HG02943 (cell line): ENCODE results near the gene GPR108.

Experiments
- ATAC-seq: cut with Tn5 transposase; IDR thresholded peaks from one replicate; pipeline ENCODE4 v1.9.1; 2021; ENCODE audit warnings: mild to moderate bottlenecking, low read depth, moderate library complexity; ENCODE audit not compliant: unreplicated experiment

The GPR108 gene

GRCh38 chr19:6721773-6722172 is 15.6 kb downstream of the GPR108 start:
- ATAC-seq, result no peak

- no peak for ATAC-seq
Observed at GRCh38 chr19:6721138-6721474, 16.3 kb downstream of the GPR108 start.

- no peak for ATAC-seq
Observed at GRCh38 chr19:6720369-6721137, 16.8 kb downstream of the GPR108 start, which contains the start of gene C3. TSS of gene C3 (minus strand) at chr19:6720650. CDS start at chr19:6720589, 61 bp downstream.

- ATAC-seq, result no peak
Observed at GRCh38 chr19:6719992-6720368, 17.4 kb downstream of the GPR108 start.

GRCh38 chr19:6719540-6719861 is 17.9 kb downstream of the GPR108 start:
- no peak for ATAC-seq

GRCh38 chr19:6718741-6719539 is 18.4 kb downstream of the GPR108 start:
- ATAC-seq, result no peak

GRCh38 chr19:6718111-6718740 is 19.2 kb downstream of the GPR108 start:
- no peak for ATAC-seq

GRCh38 chr19:6717441-6717971 is 19.9 kb downstream of the GPR108 start:
- ATAC-seq, result no peak

GRCh38 chr19:6717036-6717435 is 20.3 kb downstream of the GPR108 start:
- ATAC-seq, result no peak

GRCh38 chr19:6716610-6716970 is 20.8 kb downstream of the GPR108 start:
- ATAC-seq, result no peak

GRCh38 chr19:6714749-6715555 is 22.4 kb downstream of the GPR108 start:
- no peak for ATAC-seq

GRCh38 chr19:6713773-6714692 is 23.3 kb downstream of the GPR108 start:
- no peak for ATAC-seq

- no peak for ATAC-seq
Observed at GRCh38 chr19:6712692-6713670, 24.4 kb downstream of the GPR108 start.

- ATAC-seq, result no peak
Observed at GRCh38 chr19:6712231-6712630, 25.1 kb downstream of the GPR108 start.

GRCh38 chr19:6711605-6712004 is 25.8 kb downstream of the GPR108 start:
- ATAC-seq, result no peak

- ATAC-seq, result no peak
Observed at GRCh38 chr19:6711078-6711361, 26.4 kb downstream of the GPR108 start.

- no peak for ATAC-seq
Observed at GRCh38 chr19:6710273-6711077, 26.9 kb downstream of the GPR108 start.

GRCh38 chr19:6709549-6709948 is 27.8 kb downstream of the GPR108 start:
- ATAC-seq, result no peak
